ENCODE data around the gene VSNL1.

DNA sequence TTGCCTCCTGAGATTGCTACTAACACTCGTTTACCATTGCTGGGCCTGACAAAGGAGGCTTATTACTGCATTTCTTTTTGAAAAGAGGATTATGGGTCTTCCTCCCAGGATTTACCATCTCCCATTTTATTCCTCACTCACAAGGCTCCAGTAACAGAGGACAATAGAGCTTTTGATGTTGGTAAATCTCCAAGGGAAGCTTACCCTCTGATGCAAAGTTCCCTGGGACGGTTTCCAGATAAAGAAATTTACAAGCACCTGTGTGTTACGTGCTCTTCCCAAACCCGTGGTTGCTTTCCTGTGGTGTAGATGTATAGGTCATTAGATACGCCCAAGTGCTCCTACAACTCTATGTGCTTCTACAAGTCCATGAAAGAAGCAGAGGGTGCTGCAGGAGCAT lies 17.1 kb downstream of the VSNL1 start:
- TF ChIP-seq, protein P1, sequence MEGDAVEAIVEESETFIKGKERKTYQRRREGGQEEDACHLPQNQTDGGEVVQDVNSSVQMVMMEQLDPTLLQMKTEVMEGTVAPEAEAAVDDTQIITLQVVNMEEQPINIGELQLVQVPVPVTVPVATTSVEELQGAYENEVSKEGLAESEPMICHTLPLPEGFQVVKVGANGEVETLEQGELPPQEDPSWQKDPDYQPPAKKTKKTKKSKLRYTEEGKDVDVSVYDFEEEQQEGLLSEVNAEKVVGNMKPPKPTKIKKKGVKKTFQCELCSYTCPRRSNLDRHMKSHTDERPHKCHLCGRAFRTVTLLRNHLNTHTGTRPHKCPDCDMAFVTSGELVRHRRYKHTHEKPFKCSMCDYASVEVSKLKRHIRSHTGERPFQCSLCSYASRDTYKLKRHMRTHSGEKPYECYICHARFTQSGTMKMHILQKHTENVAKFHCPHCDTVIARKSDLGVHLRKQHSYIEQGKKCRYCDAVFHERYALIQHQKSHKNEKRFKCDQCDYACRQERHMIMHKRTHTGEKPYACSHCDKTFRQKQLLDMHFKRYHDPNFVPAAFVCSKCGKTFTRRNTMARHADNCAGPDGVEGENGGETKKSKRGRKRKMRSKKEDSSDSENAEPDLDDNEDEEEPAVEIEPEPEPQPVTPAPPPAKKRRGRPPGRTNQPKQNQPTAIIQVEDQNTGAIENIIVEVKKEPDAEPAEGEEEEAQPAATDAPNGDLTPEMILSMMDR (IDR thresholded peaks at IDR 0.05) = no peak
- TF ChIP-seq POLR2A (IDR thresholded peaks at IDR 0.05) = no peak

Data from body of pancreas (tissue), 4 donors.